HG02642 (cell line): ENCODE data around the gene EME2.

ENCODE experiments used
- ATAC-seq: cut with Tn5 transposase; IDR thresholded peaks from one replicate; pipeline ENCODE4 v1.9.1; 2021; ENCODE audit warnings: mild to moderate bottlenecking; ENCODE audit not compliant: unreplicated experiment, poor library complexity

EME2 gene

DNA sequence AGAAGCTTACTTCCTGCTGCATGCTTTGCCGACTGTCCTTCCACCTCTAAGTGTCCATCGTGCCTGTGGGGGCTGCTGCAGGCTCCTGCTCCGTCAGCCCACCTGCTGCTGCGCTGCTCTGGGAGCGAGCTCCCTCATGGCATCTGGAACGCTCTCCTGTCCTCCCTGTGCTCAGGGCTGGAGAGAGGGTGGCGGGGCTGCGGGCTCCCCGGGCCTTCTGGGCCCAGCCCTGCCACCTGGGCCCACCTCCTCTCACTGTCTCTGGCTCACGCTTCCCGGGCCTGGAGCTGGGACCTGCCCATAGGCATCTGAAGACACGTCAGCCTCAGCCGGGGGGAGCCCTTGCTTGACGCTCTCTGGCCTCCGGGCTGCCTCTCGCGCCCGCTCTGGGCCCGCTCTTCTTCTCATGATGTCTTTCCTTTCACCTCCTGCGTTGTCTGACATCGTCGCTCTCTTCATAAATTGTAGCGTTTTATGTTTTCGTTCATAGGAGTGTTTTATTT, 28.2 kb upstream of the EME2 start:
- ATAC-seq: no peak

DNA sequence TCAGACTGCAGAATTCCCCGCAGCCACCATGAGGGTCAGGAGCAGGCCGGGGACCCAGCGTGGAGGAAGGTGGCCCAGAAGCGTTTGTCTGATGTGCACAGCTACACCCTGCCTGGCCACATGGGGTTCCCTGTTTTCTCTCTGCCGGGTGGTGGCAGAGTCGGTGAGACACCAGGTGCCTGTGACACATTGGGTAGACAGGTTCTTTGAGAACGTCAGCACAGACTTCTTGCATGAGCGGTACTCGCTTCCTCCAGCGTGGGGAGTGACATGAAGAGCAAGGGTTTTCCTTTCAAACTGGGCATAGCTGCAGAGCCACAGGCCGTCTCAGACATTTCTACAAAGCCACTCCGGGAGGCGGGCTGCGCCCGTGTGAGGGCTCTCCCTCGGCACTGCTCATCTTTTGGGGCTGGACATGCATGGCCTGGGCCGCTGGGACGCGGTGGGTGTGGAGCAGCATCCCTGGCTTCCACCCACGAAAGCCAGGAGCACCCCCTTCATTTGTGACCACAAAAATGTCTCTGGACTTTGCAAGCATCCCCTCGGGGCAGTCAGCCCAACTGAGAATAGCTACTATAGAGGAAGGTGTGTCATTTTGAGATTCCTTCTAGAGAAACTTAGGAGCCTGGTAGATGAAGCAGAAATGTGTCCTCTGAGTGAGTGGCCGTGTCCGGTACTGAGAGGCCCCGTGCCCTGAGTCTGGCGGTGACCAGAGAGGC, 27.3 kb upstream of the EME2 start:
- ATAC-seq: no peak

DNA sequence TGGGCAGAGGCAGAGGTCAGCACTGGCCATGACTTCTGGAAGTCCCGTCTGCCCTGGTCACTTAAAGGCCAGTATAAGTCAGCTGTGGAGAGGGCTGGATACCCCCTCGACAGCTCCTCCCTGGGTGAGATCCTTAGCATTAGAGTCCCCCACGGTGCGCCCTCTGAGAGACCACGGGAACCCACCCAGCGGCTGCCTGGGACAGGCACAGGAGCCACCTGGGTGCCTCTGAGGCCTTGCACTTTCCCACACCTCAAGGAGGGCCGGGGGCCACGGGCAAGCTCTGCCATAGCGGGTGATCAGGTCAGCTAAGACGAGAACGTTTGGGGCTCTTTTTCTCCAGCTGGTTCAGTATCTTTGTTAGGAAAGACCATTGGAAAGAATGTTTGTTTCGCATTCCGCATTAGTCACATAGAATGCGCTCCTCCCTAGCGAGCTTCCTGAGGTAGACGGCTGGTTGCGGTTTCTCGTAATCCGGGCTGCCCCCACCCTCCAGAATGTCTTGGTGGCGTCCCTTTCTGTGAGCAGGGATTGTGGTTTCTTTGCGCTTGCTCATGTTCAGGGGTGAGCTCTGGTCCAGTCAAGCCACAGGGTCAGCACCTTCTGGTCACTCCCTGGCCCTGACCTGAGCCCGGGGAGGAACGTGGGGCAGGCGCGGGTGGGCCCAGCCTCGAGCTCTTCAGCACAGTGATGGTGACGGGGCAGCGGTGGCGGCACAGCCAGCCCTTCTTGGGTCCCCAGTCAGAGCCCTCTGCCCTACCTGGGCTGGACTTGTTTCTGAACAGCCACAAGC, 26.5 kb upstream of the EME2 start:
- ATAC-seq: no peak

DNA sequence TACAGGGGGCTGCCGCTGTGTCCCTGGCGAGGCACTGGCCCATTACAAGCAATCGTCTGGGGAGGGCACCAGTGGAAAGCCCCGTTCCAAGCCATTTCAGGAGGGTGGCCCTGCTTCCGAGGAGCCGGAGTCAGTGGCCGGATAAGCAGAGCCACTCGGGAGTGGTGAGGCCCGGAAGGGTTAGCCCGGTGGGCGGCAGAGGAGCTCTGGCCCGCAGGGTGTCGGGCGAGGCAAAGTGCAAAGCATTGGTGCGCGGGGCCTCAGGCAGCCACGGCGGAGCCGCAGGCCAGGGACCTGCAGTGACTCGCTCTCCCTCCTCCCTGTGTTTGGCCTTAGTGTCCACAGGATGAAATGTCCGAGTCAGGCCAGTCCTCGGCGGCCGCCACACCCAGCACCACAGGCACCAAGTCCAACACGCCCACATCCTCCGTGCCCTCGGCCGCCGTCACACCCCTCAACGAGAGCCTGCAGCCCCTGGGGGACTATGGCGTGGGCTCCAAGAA, 25.9 kb upstream of the EME2 start:
- ATAC-seq: no peak

DNA sequence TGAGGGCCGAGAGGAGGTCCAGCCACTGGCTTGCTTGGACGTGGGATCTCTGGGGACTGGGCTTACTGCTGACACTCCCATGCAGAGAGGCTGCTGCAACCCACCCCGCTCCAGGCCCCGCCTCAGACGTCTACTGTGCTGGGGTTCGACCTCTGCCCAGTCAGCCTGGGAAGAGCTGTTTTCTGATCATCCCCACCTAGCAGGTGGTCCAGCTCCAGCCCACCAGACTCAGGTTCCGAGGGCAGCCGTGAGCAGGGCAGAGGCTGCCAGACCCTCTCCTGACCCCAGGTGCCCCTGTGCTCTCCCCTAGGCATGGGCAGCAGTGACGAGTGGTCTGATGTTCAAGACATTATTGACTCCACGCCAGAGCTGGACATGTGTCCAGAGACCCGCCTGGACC, 24.7 kb upstream of the EME2 start:
- ATAC-seq: no peak

DNA sequence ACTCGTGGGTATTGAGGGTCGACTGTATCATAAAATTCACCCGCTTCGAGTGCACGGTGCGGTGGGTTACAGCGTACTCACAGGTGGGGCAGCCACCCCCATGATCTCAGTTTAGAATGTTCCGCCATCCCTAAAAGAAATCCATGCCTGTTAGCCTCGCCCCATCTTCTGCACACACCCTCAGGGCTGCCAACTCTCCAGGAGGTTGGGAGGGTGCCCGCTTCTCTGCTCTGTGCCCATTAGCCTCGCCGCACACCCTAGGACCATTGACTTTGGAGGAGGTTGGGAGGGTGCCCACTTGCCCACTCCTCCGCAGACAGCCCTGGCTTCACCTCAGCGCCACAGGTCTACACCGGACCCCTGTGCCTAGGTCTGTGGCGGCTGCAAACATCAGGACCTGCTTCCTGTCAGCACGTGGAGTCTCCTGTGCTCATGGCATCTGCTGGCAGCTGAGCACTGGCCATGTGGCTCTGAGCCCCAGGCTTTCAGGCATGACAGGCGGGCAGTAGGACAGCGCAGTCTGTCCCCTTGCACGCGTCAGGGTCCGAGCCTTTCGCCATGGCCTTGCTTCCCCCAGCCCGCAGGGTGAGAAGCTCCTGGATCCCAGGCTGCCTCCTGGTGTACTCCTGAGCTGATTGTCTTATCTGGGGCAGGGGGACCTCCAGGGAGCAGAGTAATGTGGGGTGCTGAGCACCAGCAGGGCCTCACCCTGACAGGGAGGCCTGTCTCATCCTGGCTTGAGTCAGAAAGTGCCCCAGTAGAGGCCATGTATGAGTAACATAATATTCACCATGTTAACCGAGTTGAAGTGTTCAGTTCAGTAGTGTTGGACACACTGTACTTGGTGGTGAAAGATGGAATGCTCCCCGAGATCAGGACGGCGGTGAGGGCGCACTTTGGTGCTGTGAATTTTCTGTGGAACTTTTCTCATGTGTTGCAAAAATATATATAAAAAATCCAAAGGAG, 23.2 kb upstream of the EME2 start:
- ATAC-seq: no peak

- ATAC-seq: no peak
Measured at GRCh38 chr16:1751946-1752345, 20.7 kb upstream of the EME2 start.

GRCh38 chr16:1752853-1753252, 19.8 kb upstream of the EME2 start:
- no peak for ATAC-seq

GRCh38 chr16:1754204-1754603, 18.4 kb upstream of the EME2 start:
- no peak for ATAC-seq

DNA sequence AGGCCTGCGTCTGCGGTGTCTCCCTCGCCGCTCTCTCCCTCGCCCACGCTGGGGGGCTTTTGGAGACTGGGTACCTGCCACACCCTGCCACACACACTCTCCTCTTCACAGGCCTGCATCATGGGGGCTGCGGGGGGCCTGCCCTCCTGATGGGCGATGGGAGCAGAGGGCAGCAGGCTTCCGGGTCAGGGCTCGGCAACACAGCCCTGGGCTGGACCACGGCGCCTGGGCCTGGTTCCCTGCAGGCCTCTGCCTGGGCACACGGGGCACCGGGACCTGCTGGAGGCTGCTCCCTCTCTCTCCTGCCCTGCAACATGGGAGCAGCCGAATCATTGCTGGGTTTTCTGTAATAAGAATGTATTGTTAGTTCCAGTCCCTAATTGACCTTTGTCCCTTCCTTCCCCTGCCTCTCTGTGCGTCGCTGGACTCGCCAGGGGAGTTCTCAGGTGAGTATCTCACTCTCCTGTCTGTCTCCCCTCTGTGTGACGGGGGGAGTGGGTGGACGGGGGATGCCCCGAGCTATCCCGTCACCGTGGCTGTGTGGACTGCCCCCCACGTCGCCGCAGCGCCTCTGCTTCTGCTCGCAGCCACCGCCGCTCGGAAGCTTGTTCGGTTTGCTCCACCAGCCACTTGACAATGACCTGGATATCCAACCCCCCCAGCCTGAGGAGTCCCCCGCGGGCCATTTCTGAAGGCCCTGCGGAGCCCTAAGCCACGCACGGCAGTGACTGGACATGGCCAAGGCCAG, 14.7 kb upstream of the EME2 start:
- no peak for ATAC-seq

DNA sequence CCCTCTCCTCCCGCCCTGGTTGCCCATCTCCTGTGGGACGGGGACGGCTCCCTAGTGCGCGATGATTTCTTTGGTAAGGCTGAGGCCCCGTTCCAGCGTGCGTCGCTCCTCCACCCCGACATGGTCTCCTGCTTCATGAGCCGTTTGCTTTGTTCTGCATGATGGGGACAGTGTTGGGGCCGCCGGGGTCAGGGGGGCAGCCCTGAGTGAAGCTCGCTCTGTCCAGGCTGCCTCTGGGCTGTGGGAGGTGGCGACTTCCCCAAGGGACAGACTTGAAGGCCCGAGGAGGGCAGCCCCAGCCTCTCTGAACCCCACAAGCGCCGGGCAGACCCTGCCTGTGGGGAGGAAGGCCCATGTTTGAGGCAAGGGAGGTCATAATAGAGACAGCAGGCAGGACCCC, 13.7 kb upstream of the EME2 start:
- ATAC-seq: no peak

GRCh38 chr16:1759511-1759910, 13.1 kb upstream of the EME2 start:
- ATAC-seq: no peak

GRCh38 chr16:1760911-1761310, 11.7 kb upstream of the EME2 start:
- no peak for ATAC-seq

GRCh38 chr16:1761751-1762150, 10.9 kb upstream of the EME2 start:
- ATAC-seq: no peak

GRCh38 chr16:1762196-1762878, 10.3 kb upstream of the EME2 start:
- ATAC-seq: no peak

DNA sequence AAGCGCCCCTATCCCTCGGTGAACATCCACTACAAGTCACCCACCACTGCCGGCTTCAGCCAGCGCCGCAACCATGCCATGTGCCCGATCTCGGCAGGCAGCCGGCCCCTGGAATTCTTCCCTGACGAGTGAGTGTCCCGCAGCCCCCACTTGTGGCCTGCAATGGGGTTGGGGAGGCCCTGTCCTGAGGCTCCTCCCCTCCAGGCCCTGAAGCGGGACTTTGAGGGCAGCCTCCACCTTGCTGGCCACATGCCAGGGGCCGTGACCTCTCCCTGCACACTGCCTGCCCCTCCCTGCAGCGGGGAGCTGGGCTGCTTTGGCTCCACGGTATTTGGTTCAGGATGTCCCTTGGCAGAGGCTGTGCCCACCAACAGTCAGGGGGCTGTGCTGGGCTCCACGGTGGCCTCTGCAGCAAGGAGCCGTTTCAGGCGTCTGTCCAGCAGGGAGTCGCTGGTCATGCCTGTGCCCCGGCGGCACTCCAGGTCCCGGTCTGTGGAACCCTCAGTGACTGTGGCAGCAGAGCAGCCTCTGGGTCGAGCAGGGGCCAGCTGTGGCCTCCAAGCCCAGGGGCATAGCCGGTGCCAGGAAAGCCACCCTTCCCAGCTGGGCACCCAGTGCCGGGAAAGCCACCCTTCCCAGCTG, 9.6 kb upstream of the EME2 start:
- ATAC-seq: no peak

- ATAC-seq: no peak
Measured at GRCh38 chr16:1763521-1764511, 8.8 kb upstream of the EME2 start.

DNA sequence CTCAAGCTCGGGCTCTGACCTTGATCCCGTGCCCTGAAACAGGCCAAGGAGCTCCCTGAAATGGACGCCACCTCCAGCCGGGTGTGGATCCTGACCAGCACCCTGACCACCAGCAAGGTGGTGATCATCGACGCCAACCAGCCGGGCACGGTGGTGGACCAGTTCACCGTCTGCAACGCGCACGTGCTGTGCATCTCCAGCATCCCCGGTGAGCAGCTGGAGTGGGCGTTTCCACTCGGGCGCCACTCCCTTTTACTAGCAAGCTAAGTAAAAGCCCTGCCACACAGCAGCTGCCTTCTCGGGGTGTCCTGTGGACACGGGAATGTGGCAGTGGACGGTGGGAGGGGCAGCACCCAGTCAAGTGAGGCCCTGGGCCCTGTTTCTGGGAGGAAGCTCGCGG, 7.6 kb upstream of the EME2 start:
- no peak for ATAC-seq
